ENCODE results near the gene LILRA2. TPM values are rescaled to one million over a fixed set of nuclear protein-coding genes. Genes with fewer than 3 reads are reported as not detected.

Gene LILRA2
- total RNA-seq, 1 experiment from 2014 or later: not detected

GRCh38 chr19:54607785-54608150 is 34.2 kb downstream of the LILRA2 start:
- DNase-seq: no peak
- intact Hi-C loops (cut with micrococcal nuclease; ENCODE audit: unreplicated experiment): no loop called here
- Mint-ChIP-seq H3K36me3 (ENCODE audit: insufficient read depth, unreplicated experiment) (no peaks in the 10 kb centered on the region), H3K27me3 (ENCODE audit: insufficient read depth, unreplicated experiment) (peaks cover 9% of the 10 kb centered on the region), H3K4me1 (ENCODE audit: low read depth, unreplicated experiment) (no peaks in the 10 kb centered on the region), H3K9me3 (ENCODE audit: unreplicated experiment) (no peaks in the 10 kb centered on the region), H3K27ac (ENCODE audit: unreplicated experiment) (no peak overlapping the region), H3K4me3 (ENCODE audit: unreplicated experiment) (no peak overlapping the region)
- POLR2A ChIA-PET: no interaction called here
- Histone ChIP-seq H3K4me1 (no peaks in the 10 kb centered on the region), H3K36me3 (ENCODE audit: control insufficient read depth, insufficient read depth, low read length) (no peaks in the 10 kb centered on the region), H3K9me3 (peaks cover 9% of the 10 kb centered on the region), H3K27me3 (replicated peaks; ENCODE audit: control insufficient read depth, insufficient read depth, low read length) (no peaks in the 10 kb centered on the region), H3K4me3 (ENCODE audit: low read depth, low read length) (no peak overlapping the region)
- no peak for TF ChIP-seq CTCF (IDR thresholded peaks at IDR 0.05; ENCODE audit: insufficient read depth in 1 of 2, low read depth in 1 of 2, low read length in 1 of 2, severe bottlenecking in 1 of 2, unreplicated experiment in 1 of 2)
- BruUV-seq (replicated peaks): no TSS peak
- CTCF ChIA-PET: no interaction called here

- ChIA-PET POLR2A (no interaction called here), CTCF (no interaction called here)
- no peak for TF ChIP-seq CTCF (IDR thresholded peaks at IDR 0.05; ENCODE audit: insufficient read depth in 1 of 2, low read depth in 1 of 2, low read length in 1 of 2, severe bottlenecking in 1 of 2, unreplicated experiment in 1 of 2)
- Histone ChIP-seq H3K4me1 (no peaks in the 10 kb centered on the region), H3K4me3 (ENCODE audit: low read depth, low read length) (no peak overlapping the region), H3K9me3 (peaks cover 5% of the 10 kb centered on the region), H3K36me3 (ENCODE audit: control insufficient read depth, insufficient read depth, low read length) (no peaks in the 10 kb centered on the region), H3K27me3 (replicated peaks; ENCODE audit: control insufficient read depth, insufficient read depth, low read length) (no peaks in the 10 kb centered on the region)
- no peaks in the 10 kb centered on the region for H3K4me1 Mint-ChIP-seq (ENCODE audit: low read depth, unreplicated experiment)
- BruUV-seq (replicated peaks): no TSS peak
- DNase-seq: no peak
- H3K9me3 Mint-ChIP-seq (ENCODE audit: unreplicated experiment): no peaks in the 10 kb centered on the region
- H3K27ac Mint-ChIP-seq (ENCODE audit: unreplicated experiment): no peak overlapping the region
- H3K36me3 Mint-ChIP-seq (ENCODE audit: insufficient read depth, unreplicated experiment): no peaks in the 10 kb centered on the region
- H3K27me3 Mint-ChIP-seq (ENCODE audit: insufficient read depth, unreplicated experiment): peaks cover 9% of the 10 kb centered on the region
- intact Hi-C loops (cut with micrococcal nuclease; ENCODE audit: unreplicated experiment): no loop called here
- H3K4me3 Mint-ChIP-seq (ENCODE audit: unreplicated experiment): no peak overlapping the region
These were observed 34.6 kb downstream of the LILRA2 start for GRCh38 chr19:54608205-54608604.

GRCh38 chr19:54608792-54609191 is 35.2 kb downstream of the LILRA2 start:
- H3K9me3 Mint-ChIP-seq (ENCODE audit: unreplicated experiment): peaks cover 1% of the 10 kb centered on the region

More at GRCh38 chr19:54608792-54609191, 35.2 kb downstream of the LILRA2 start:
- no peak for TF ChIP-seq CTCF (IDR thresholded peaks at IDR 0.05; ENCODE audit: insufficient read depth in 1 of 2, low read depth in 1 of 2, low read length in 1 of 2, severe bottlenecking in 1 of 2, unreplicated experiment in 1 of 2)
- DNase-seq: no peak
- peaks cover 5% of the 10 kb centered on the region for H3K9me3 ChIP-seq
- Mint-ChIP-seq H3K4me3 (ENCODE audit: unreplicated experiment) (no peak overlapping the region), H3K27ac (ENCODE audit: unreplicated experiment) (no peak overlapping the region), H3K36me3 (ENCODE audit: insufficient read depth, unreplicated experiment) (no peaks in the 10 kb centered on the region), H3K4me1 (ENCODE audit: low read depth, unreplicated experiment) (no peaks in the 10 kb centered on the region), H3K27me3 (ENCODE audit: insufficient read depth, unreplicated experiment) (peaks cover 10% of the 10 kb centered on the region)
- POLR2A ChIA-PET: interaction anchor here (0.7 kb wide), 1 partner anchor 769 kb away, joined by 3 read pairs; no protein-coding TSS in a partner anchor
- H3K4me1 ChIP-seq: no peaks in the 10 kb centered on the region
- H3K27me3 ChIP-seq (replicated peaks; ENCODE audit: control insufficient read depth, insufficient read depth, low read length): no peaks in the 10 kb centered on the region
- CTCF ChIA-PET: no interaction called here
- no TSS peak for BruUV-seq (replicated peaks)
- intact Hi-C loops (cut with micrococcal nuclease; ENCODE audit: unreplicated experiment): no loop called here
- no peak overlapping the region for H3K4me3 ChIP-seq (ENCODE audit: low read depth, low read length)
- H3K36me3 ChIP-seq (ENCODE audit: control insufficient read depth, insufficient read depth, low read length): no peaks in the 10 kb centered on the region
